PC-9 (cell line): ENCODE data around the gene ZBTB37.

ENCODE experiments used
- EZH2 ChIP-seq: fragments of 200-600 bp; sonication (generic); IDR thresholded peaks from 2 replicates; pipeline ENCODE4 v1.8.0; 2017; ENCODE audit warnings: antibody characterized with exemption, low read depth
- TF ChIP-seq, protein P1 (sequence below): fragments of 200-600 bp; sonication (generic); conservative IDR thresholded peaks from 2 replicates; pipeline ENCODE4 v1.6.1; 2017; ENCODE audit warnings: mixed run types, antibody characterized with exemption, mild to moderate bottlenecking, moderate library complexity

DNA sequence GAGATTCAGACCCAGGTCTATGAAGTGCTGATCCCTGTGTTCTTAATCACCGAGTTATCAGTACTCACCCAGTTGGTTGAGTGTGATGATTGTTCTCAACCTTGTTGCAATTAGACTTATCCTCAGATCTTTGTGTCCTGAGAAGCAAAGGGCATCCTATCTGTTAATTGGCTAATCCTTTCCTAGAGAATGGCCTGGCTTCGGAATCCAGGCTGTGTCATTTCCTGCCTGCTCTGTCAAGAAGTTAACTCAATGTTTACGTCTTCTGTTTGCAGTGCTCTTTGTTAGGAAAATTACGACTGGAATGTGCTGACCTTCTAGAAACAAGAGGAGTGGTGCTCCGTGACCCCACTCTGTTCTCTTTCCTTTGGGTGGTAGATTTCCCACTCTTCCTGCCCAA, 15.1 kb upstream of the ZBTB37 start:
- TF ChIP-seq, protein P1, sequence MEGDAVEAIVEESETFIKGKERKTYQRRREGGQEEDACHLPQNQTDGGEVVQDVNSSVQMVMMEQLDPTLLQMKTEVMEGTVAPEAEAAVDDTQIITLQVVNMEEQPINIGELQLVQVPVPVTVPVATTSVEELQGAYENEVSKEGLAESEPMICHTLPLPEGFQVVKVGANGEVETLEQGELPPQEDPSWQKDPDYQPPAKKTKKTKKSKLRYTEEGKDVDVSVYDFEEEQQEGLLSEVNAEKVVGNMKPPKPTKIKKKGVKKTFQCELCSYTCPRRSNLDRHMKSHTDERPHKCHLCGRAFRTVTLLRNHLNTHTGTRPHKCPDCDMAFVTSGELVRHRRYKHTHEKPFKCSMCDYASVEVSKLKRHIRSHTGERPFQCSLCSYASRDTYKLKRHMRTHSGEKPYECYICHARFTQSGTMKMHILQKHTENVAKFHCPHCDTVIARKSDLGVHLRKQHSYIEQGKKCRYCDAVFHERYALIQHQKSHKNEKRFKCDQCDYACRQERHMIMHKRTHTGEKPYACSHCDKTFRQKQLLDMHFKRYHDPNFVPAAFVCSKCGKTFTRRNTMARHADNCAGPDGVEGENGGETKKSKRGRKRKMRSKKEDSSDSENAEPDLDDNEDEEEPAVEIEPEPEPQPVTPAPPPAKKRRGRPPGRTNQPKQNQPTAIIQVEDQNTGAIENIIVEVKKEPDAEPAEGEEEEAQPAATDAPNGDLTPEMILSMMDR = no peak
- TF ChIP-seq EZH2 = no peak
